SU-DHL-6 (cell line): Measurements from ENCODE around the gene HSD17B14.

Experiments used
- EZH2phosphoT487 ChIP-seq: fragments of 200-600 bp; sonication (generic), shearing (Covaris generic); conservative IDR thresholded peaks from 2 replicates; pipeline ENCODE4 v1.6.1; 2018; ENCODE audit warnings: mild to moderate bottlenecking, antibody characterized with exemption, low read length, moderate library complexity, mixed read lengths
- TF ChIP-seq, protein P1 (sequence below): fragments of 200-600 bp; sonication (generic); IDR thresholded peaks from one replicate; pipeline ENCODE4 v1.5.1; 2017; ENCODE audit warnings: antibody characterized with exemption, mild to moderate bottlenecking, low read length, moderate library complexity; ENCODE audit not compliant: insufficient read depth, poor library complexity, severe bottlenecking

GRCh38 chr19:48873476-48874302, 37.4 kb upstream of the HSD17B14 start:
- TF ChIP-seq, protein P1, sequence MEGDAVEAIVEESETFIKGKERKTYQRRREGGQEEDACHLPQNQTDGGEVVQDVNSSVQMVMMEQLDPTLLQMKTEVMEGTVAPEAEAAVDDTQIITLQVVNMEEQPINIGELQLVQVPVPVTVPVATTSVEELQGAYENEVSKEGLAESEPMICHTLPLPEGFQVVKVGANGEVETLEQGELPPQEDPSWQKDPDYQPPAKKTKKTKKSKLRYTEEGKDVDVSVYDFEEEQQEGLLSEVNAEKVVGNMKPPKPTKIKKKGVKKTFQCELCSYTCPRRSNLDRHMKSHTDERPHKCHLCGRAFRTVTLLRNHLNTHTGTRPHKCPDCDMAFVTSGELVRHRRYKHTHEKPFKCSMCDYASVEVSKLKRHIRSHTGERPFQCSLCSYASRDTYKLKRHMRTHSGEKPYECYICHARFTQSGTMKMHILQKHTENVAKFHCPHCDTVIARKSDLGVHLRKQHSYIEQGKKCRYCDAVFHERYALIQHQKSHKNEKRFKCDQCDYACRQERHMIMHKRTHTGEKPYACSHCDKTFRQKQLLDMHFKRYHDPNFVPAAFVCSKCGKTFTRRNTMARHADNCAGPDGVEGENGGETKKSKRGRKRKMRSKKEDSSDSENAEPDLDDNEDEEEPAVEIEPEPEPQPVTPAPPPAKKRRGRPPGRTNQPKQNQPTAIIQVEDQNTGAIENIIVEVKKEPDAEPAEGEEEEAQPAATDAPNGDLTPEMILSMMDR, result no peak
- TF ChIP-seq EZH2phosphoT487, result no peak
